Ishikawa (cell line): Measurements from ENCODE around the gene DYRK1A.

ENCODE experiments used
- FOXM1 ChIP-seq: IDR thresholded peaks from 2 replicates; pipeline ENCODE4 v1.6.1; 2012; ENCODE audit warnings: low read depth, borderline replicate concordance
- USF1 ChIP-seq: IDR thresholded peaks from 2 replicates; pipeline ENCODE4 v1.6.1; 2012

- TF ChIP-seq FOXM1, result no peak
- TF ChIP-seq USF1, result no peak
Observed at GRCh38 chr21:37474342-37474741, 107.8 kb downstream of the DYRK1A start.
